Measurements from ENCODE around the gene APOD. TPM values are rescaled to one million over a fixed set of nuclear protein-coding genes. Genes with fewer than 3 reads are reported as not detected.

The APOD gene
- total RNA-seq, 2 donors from 2014 or later = not detected

GRCh38 chr3:195532345-195532744 is 51.4 kb downstream of the APOD start:
- no peak for TF ChIP-seq CTCF (conservative IDR thresholded peaks at IDR 0.05)
- Mint-ChIP-seq H3K27me3 (ENCODE audit: insufficient read depth) (no peaks in the 10 kb centered on the region), H3K4me1 (no peaks in the 10 kb centered on the region), H3K4me3 (no peak overlapping the region), H3K9me3 (peaks cover 2% of the 10 kb centered on the region), H3K27ac (no peak overlapping the region), H3K36me3 (ENCODE audit: low read depth) (peaks cover 16% of the 10 kb centered on the region)
- no peak overlapping the region for H3K9ac ChIP-seq (ENCODE audit: extremely low read depth, low read length, poor library complexity, severe bottlenecking)
- no peaks in the 10 kb centered on the region for H3K9me3 ChIP-seq (ENCODE audit: control insufficient read depth, low read length)
- H3K4me3 ChIP-seq (ENCODE audit: low read length) = no peak overlapping the region
- H3K4me1 ChIP-seq (ENCODE audit: control insufficient read depth, insufficient read depth, low read length) = no peaks in the 10 kb centered on the region
- DNase-seq = no peak
- WGBS, 2 experiments (ENCODE audit: insufficient coverage in 1 of 2, insufficient read length in 1 of 2) = 93 to 100% methylated on average over 1 to 3 of the region's 3 CpGs
- H3K36me3 ChIP-seq (ENCODE audit: control insufficient read depth, insufficient read depth, low read length) = peaks cover 11% of the 10 kb centered on the region
- no peak overlapping the region for H3K27ac ChIP-seq (ENCODE audit: low read depth, low read length)
- no peaks in the 10 kb centered on the region for H3K27me3 ChIP-seq (ENCODE audit: control insufficient read depth, insufficient read depth, low read length, poor library complexity, severe bottlenecking)

- Histone ChIP-seq H3K4me3 (ENCODE audit: low read length) (no peak overlapping the region), H3K36me3 (ENCODE audit: control insufficient read depth, insufficient read depth, low read length) (peaks cover 11% of the 10 kb centered on the region), H3K27me3 (ENCODE audit: control insufficient read depth, insufficient read depth, low read length, poor library complexity, severe bottlenecking) (no peaks in the 10 kb centered on the region), H3K4me1 (ENCODE audit: control insufficient read depth, insufficient read depth, low read length) (no peaks in the 10 kb centered on the region), H3K9me3 (ENCODE audit: control insufficient read depth, low read length) (no peaks in the 10 kb centered on the region), H3K9ac (ENCODE audit: extremely low read depth, low read length, poor library complexity, severe bottlenecking) (no peak overlapping the region), H3K27ac (ENCODE audit: low read depth, low read length) (no peak overlapping the region)
- no peaks in the 10 kb centered on the region for H3K27me3 Mint-ChIP-seq (ENCODE audit: insufficient read depth)
- H3K9me3 Mint-ChIP-seq = peaks cover 2% of the 10 kb centered on the region
- TF ChIP-seq CTCF (conservative IDR thresholded peaks at IDR 0.05) = no peak
- H3K36me3 Mint-ChIP-seq (ENCODE audit: low read depth) = peaks cover 16% of the 10 kb centered on the region
- no peak overlapping the region for H3K27ac Mint-ChIP-seq
- DNase-seq = no peak
- H3K4me1 Mint-ChIP-seq = no peaks in the 10 kb centered on the region
- WGBS, 2 experiments (ENCODE audit: insufficient coverage in 1 of 2, insufficient read length in 1 of 2) = 95 to 100% methylated on average over 5 of the region's 5 CpGs
- no peak overlapping the region for H3K4me3 Mint-ChIP-seq
Measured at GRCh38 chr3:195531683-195532082, 52.1 kb downstream of the APOD start.

- Mint-ChIP-seq H3K9me3 (no peaks in the 10 kb centered on the region), H3K36me3 (ENCODE audit: low read depth) (peaks cover 19% of the 10 kb centered on the region), H3K27ac (no peak overlapping the region), H3K4me1 (no peaks in the 10 kb centered on the region), H3K4me3 (no peak overlapping the region), H3K27me3 (ENCODE audit: insufficient read depth) (no peaks in the 10 kb centered on the region)
- DNase-seq = no peak
- Histone ChIP-seq H3K27ac (ENCODE audit: low read depth, low read length) (no peak overlapping the region), H3K9me3 (ENCODE audit: control insufficient read depth, low read length) (no peaks in the 10 kb centered on the region), H3K36me3 (ENCODE audit: control insufficient read depth, insufficient read depth, low read length) (peaks cover 39% of the 10 kb centered on the region), H3K4me1 (ENCODE audit: control insufficient read depth, insufficient read depth, low read length) (no peaks in the 10 kb centered on the region), H3K27me3 (ENCODE audit: control insufficient read depth, insufficient read depth, low read length, poor library complexity, severe bottlenecking) (no peaks in the 10 kb centered on the region), H3K4me3 (ENCODE audit: low read length) (no peak overlapping the region), H3K9ac (ENCODE audit: extremely low read depth, low read length, poor library complexity, severe bottlenecking) (no peak overlapping the region)
- 85 to 89% methylated on average over 4 of the region's 4 CpGs for WGBS, 2 experiments (ENCODE audit: insufficient coverage in 1 of 2, insufficient read length in 1 of 2)
- no peak for TF ChIP-seq CTCF (conservative IDR thresholded peaks at IDR 0.05)
Measured at GRCh38 chr3:195526492-195526891, 57.2 kb downstream of the APOD start.
